Endothelial cell of umbilical vein (primary cell): ENCODE results near the gene GNPAT. TPM values are rescaled to one million over a fixed set of nuclear protein-coding genes. Genes with fewer than 3 reads are reported as not detected.

Source experiments
- BruUV-seq: library from RNA; stranded (reverse); fragments of 400-500 nt; replicated peaks from 2 replicates; lab custom pipeline; 2021; lab: Mats Ljungman, UMichigan
- CTCF ChIA-PET: fragments of 300-600, 350-600 bp; sonication (Branson Sonifier 250); formaldehyde crosslinking; loops from one replicate; lab custom pipeline; 2021; ENCODE audit warnings: antibody characterized with exemption, inconsistent platforms; lab: Charles Lee
- POLR2A ChIA-PET: fragments of 300-600, 350-600 bp; sonication (Branson Sonifier 250); formaldehyde crosslinking; loops from one replicate; lab custom pipeline; 2021; ENCODE audit warnings: antibody characterized with exemption, inconsistent platforms; lab: Charles Lee
- DNase-seq: peaks from one replicate; pipeline ENCODE4 v3.0.0-alpha.2; 2011; ENCODE audit warnings: low read depth, low spot score
- FAIRE-seq: peaks from 2 replicates; lab custom pipeline; 2011; peaks lifted over from hg19 to GRCh38; lab: Jason Lieb, UNC
- H2AFZ ChIP-seq: 2 replicates; pipeline ENCODE4 v1.6.0; 2012; ENCODE audit warnings: low read depth, low read length, control low read depth, inconsistent platforms
- H3K27ac ChIP-seq: 2 replicates; pipeline ENCODE4 v1.5.1; 2011; ENCODE audit warnings: low read depth, mild to moderate bottlenecking, control low read depth, low read length, moderate library complexity; ENCODE audit not compliant: insufficient read depth
- H3K27me3 ChIP-seq, 2 experiments: 2 replicates each; pipeline versions ENCODE4 v1.6.0 to v1.6.1; 2011; ENCODE audit warnings: low read length in 2 of 2, mixed read lengths in 1 of 2; ENCODE audit not compliant: control insufficient read depth in 2 of 2, insufficient read depth in 2 of 2
- H3K36me3 ChIP-seq, 2 experiments: 2 replicates in 1 of 2; 3 replicates in 1 of 2; pipeline ENCODE4 v1.5.1; 2011; ENCODE audit warnings: low read length in 2 of 2, mild to moderate bottlenecking in 1 of 2, moderate library complexity in 1 of 2; ENCODE audit not compliant: control insufficient read depth in 2 of 2, insufficient read depth in 2 of 2; ENCODE audit errors: extremely low read depth in 1 of 2
- H3K4me1 ChIP-seq: 3 replicates; pipeline ENCODE4 v1.5.1; 2011; ENCODE audit warnings: mild to moderate bottlenecking, low read length; ENCODE audit not compliant: control insufficient read depth, insufficient read depth; ENCODE audit errors: extremely low read depth
- H3K4me2 ChIP-seq: 2 replicates; pipeline ENCODE4 v1.6.1; 2011; ENCODE audit warnings: low read length, control low read depth, mixed read lengths; ENCODE audit not compliant: insufficient read depth
- H3K4me3 ChIP-seq, 3 experiments: fragments of 200-600 bp in 1 of 3; sonication (generic), shearing (Covaris generic) in 1 of 3; replicated peaks in 1 of 3; 2 replicates each; pipeline ENCODE4 v1.5.1; 2011 to 2016; ENCODE audit warnings: control low read depth in 3 of 3, low read length in 3 of 3, mild to moderate bottlenecking in 2 of 3, inconsistent platforms in 1 of 3, low read depth in 1 of 3, moderate library complexity in 1 of 3; ENCODE audit not compliant: insufficient read depth in 1 of 3
- H3K79me2 ChIP-seq: 2 replicates; pipeline ENCODE4 v1.6.0; 2012; ENCODE audit warnings: low read length, inconsistent platforms; ENCODE audit not compliant: control insufficient read depth, insufficient read depth
- H3K9ac ChIP-seq: replicated peaks from 2 replicates; pipeline ENCODE3; 2011; ENCODE audit warnings: low read length, control low read depth; ENCODE audit not compliant: insufficient read depth; ENCODE audit errors: extremely low read depth
- H3K9me1 ChIP-seq: replicated peaks from 3 replicates; pipeline ENCODE4 v1.6.0; 2011; ENCODE audit warnings: mild to moderate bottlenecking, low read length; ENCODE audit not compliant: control insufficient read depth, insufficient read depth; ENCODE audit errors: extremely low read depth
- H3K9me3 ChIP-seq: replicated peaks from 2 replicates; pipeline ENCODE4 v1.5.1; 2012; ENCODE audit warnings: low read length, inconsistent platforms; ENCODE audit not compliant: control insufficient read depth, insufficient read depth
- H4K20me1 ChIP-seq: replicated peaks from 2 replicates; pipeline ENCODE3; 2011; ENCODE audit warnings: mild to moderate bottlenecking, low read length; ENCODE audit not compliant: control insufficient read depth, insufficient read depth; ENCODE audit errors: extremely low read depth
- EZH2 ChIP-seq: IDR thresholded peaks from 2 replicates; pipeline ENCODE4 v1.6.1; 2012; ENCODE audit warnings: borderline replicate concordance, low read depth, mild to moderate bottlenecking, moderate library complexity, low read length, inconsistent platforms; ENCODE audit not compliant: severe bottlenecking
- FOS ChIP-seq: IDR thresholded peaks from 2 replicates; pipeline ENCODE4 v1.6.1; 2011; ENCODE audit warnings: mild to moderate bottlenecking, low read length, moderate library complexity, borderline replicate concordance; ENCODE audit not compliant: insufficient read depth
- GATA2 ChIP-seq: IDR thresholded peaks from 2 replicates; pipeline ENCODE4 v1.7.0; 2011; ENCODE audit warnings: low read depth, mild to moderate bottlenecking, moderate library complexity, mixed read lengths, low read length; ENCODE audit not compliant: insufficient read length, insufficient read depth
- JUN ChIP-seq: IDR thresholded peaks from 2 replicates; pipeline ENCODE4 v1.6.1; 2011; ENCODE audit warnings: borderline replicate concordance, low read depth; ENCODE audit not compliant: insufficient read length, insufficient read depth
- MYC ChIP-seq: IDR thresholded peaks from one replicate; pipeline ENCODE4 v1.6.1; 2011; ENCODE audit warnings: mild to moderate bottlenecking, low read depth, low read length
- POLR2A ChIP-seq: IDR thresholded peaks from 2 replicates; pipeline ENCODE4 v1.6.1; 2012; ENCODE audit warnings: low read depth, mild to moderate bottlenecking, control low read depth, low read length
- POLR2AphosphoS5 ChIP-seq: IDR thresholded peaks from 2 replicates; pipeline ENCODE4 v1.6.1; 2012; ENCODE audit warnings: low read depth, mild to moderate bottlenecking, control low read depth, low read length, moderate library complexity; ENCODE audit not compliant: insufficient read depth
- dilution Hi-C: fragments of 300-500 bp; cut with MboI; formaldehyde crosslinking; loops from one replicate; pipeline ENCODE4 v1.15.0; 2019; ENCODE audit warnings: low sequenced_read_pairs; ENCODE audit not compliant: extremely low pct_ligation_motif_present
- intact Hi-C: fragments of 100-400 bp; cut with micrococcal nuclease; formaldehyde crosslinking; loops from one replicate; pipeline ENCODE4 v1.10.0; 2022
- polyA plus RNA-seq, 4 experiments: library from polyadenylated mRNA; depleted of rRNA in 3 of 4; stranded (reverse) in 3 of 4; unstranded in 1 of 4; fragments of >200 nt; gene quantifications; 2 replicates each; pipeline versions ENCODE4 v1.2.1 to v1.2.3, GENCODE V29; 2011 to 2012; ENCODE audit warnings: missing spikeins in 1 of 4
- total RNA-seq: library from RNA; stranded (reverse); gene quantifications from 2 replicates; pipeline ENCODE4 v1.2.3, GENCODE V29; 2021
- TF ChIP-seq, protein P1 (sequence below), 2 donors: IDR thresholded peaks; 1 replicate in 1 of 2; 2 replicates in 1 of 2; pipeline ENCODE4 v1.5.1; 2011; ENCODE audit warnings: low read length in 2 of 2, mild to moderate bottlenecking in 2 of 2, moderate library complexity in 2 of 2, control low read depth in 1 of 2, inconsistent platforms in 1 of 2, low read depth in 1 of 2; ENCODE audit not compliant: insufficient read depth in 1 of 2; ENCODE audit errors: extremely low read depth in 1 of 2
- TF ChIP-seq, protein P2 (sequence below): IDR thresholded peaks from 2 replicates; pipeline ENCODE4 v1.6.1; 2011; ENCODE audit not compliant: insufficient read depth, insufficient read length

Gene GNPAT
- total and polyA plus RNA-seq, 2 donors (not counting 3 experiments of a cell fraction or from before 2014, with no cell fraction given), result 18.9 to 51.4 TPM

DNA sequence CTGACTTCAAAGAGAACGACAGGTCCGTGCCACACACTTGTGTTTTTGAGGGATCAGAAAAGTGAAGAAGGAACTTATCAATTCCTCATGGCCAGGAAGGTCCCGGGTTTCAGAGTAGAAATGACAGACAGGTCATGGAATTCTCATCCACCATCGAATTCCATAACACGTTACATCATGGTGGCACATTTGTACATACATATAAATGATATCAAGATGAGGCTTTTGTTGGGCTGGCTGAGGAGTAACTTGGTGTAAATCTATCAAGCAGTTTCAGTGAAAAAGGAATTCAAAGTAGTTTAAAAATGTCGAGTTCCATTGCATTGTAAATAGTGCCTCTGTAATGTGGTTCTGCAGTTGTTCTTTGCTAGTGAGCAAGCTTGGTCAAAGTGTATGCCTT lies 22.9 kb upstream of the GNPAT start:
- H3K79me2 ChIP-seq, result no peaks in the 10 kb centered on the region
- BruUV-seq, result no TSS peak
- no peak overlapping the region for H3K9ac ChIP-seq
- H3K27ac ChIP-seq, result no peak overlapping the region
- FAIRE-seq (no peak), DNase-seq (no peak)
- no peaks in the 10 kb centered on the region for H3K9me1 ChIP-seq
- TF ChIP-seq MYC (no peak), POLR2A (no peak), JUN (no peak), EZH2 (no peak), GATA2 (no peak), POLR2AphosphoS5 (no peak), FOS (no peak)
- TF ChIP-seq, protein P1, sequence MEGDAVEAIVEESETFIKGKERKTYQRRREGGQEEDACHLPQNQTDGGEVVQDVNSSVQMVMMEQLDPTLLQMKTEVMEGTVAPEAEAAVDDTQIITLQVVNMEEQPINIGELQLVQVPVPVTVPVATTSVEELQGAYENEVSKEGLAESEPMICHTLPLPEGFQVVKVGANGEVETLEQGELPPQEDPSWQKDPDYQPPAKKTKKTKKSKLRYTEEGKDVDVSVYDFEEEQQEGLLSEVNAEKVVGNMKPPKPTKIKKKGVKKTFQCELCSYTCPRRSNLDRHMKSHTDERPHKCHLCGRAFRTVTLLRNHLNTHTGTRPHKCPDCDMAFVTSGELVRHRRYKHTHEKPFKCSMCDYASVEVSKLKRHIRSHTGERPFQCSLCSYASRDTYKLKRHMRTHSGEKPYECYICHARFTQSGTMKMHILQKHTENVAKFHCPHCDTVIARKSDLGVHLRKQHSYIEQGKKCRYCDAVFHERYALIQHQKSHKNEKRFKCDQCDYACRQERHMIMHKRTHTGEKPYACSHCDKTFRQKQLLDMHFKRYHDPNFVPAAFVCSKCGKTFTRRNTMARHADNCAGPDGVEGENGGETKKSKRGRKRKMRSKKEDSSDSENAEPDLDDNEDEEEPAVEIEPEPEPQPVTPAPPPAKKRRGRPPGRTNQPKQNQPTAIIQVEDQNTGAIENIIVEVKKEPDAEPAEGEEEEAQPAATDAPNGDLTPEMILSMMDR (IDR thresholded peaks at IDR 0.05; ENCODE audit: extremely low read depth in 1 of 2, insufficient read depth in 1 of 2, low read depth in 1 of 2, low read length in 2 of 2), result no peak
- TF ChIP-seq, protein P2, sequence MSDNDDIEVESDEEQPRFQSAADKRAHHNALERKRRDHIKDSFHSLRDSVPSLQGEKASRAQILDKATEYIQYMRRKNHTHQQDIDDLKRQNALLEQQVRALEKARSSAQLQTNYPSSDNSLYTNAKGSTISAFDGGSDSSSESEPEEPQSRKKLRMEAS, result no peak
- no peaks in the 10 kb centered on the region for H4K20me1 ChIP-seq
- H3K4me1 ChIP-seq, result no peaks in the 10 kb centered on the region
- POLR2A ChIA-PET, result no interaction called here
- H3K9me3 ChIP-seq, result no peaks in the 10 kb centered on the region
- CTCF ChIA-PET, result no interaction called here
- H2AFZ ChIP-seq, result no peak overlapping the region
- no peaks in the 10 kb centered on the region for H3K36me3 ChIP-seq
- no peak overlapping the region for H3K4me2 ChIP-seq
- dilution Hi-C loops, result no loop called here
- H3K27me3 ChIP-seq, result peaks cover 3 to 6% of the 10 kb centered on the region in 2 experiments
- H3K4me3 ChIP-seq, result no peak overlapping the region
- intact Hi-C loops, result no loop called here
